Testis (tissue), 3 donors: ENCODE results near the gene CALHM2. TPM values are rescaled to one million over a fixed set of nuclear protein-coding genes. Genes with fewer than 3 reads are reported as not detected.

Experiments
- DNase-seq: peaks from one replicate; pipeline ENCODE4 v3.0.0-alpha.2; 2019
- H3K27ac ChIP-seq, 2 donors: fragments of 200-600 bp; sonication (generic); one replicate each; pipeline ENCODE4 v1.5.1; 2019
- H3K27me3 ChIP-seq: fragments of 200-600 bp; sonication (generic); one replicate; pipeline ENCODE4 v1.5.1; 2019
- H3K36me3 ChIP-seq: fragments of 200-600 bp; sonication (generic); one replicate; pipeline ENCODE4 v1.5.1; 2017; ENCODE audit warnings: low read depth; ENCODE audit errors: missing control alignments
- H3K4me1 ChIP-seq: fragments of 200-600 bp; sonication (generic); one replicate; pipeline ENCODE4 v1.5.1; 2019
- H3K4me3 ChIP-seq, 2 donors: fragments of 200-600 bp; sonication (generic); one replicate each; pipeline ENCODE4 v1.5.1; 2017 to 2019
- H3K9me3 ChIP-seq: fragments of 200-600 bp; sonication (generic); one replicate; pipeline ENCODE4 v1.5.1; 2017
- CTCF ChIP-seq, 3 experiments: fragments of 450-650 bp in 2 of 3; fragments of 200-600 bp in 1 of 3; sonication (generic) in 1 of 3; IDR thresholded peaks; one replicate each; pipeline ENCODE4 v1.5.1; 2016 to 2019; ENCODE audit warnings: antibody characterized with exemption in 3 of 3, mild to moderate bottlenecking in 2 of 3, moderate library complexity in 1 of 3
- POLR2A ChIP-seq: fragments of 450-650 bp; IDR thresholded peaks from one replicate; pipeline ENCODE4 v1.6.1; 2017; ENCODE audit warnings: antibody characterized with exemption, mild to moderate bottlenecking, moderate library complexity
- WGBS, 2 donors: methylation state at CpG; one replicate each; pipeline ENCODE4 v1.1.5; 2018; 5-methylcytosine and 5-hydroxymethylcytosine counted together
- intact Hi-C: fragments of 100-400 bp; cut with DNase I; formaldehyde crosslinking; loops from one replicate; pipeline ENCODE4 v1.15.1; 2023; ENCODE audit warnings: low total_unique reads
- polyA plus RNA-seq: library from polyadenylated mRNA; stranded (reverse); fragments of 350-450 nt; fragmentation: Illumina TruSeq; extraction: RNeasy Lipid Tissue Mini Kit (QIAGEN cat#74804); gene quantifications from one replicate; pipeline ENCODE4 v1.2.3, GENCODE V29; 2014; ENCODE audit warnings: low read depth, low replicate concordance; ENCODE audit not compliant: insufficient read depth
- total RNA-seq, 2 donors: library from RNA; depleted of rRNA; stranded (reverse); fragments of >200 nt; gene quantifications; one replicate each; pipeline ENCODE4 v1.2.3, GENCODE V29; 2016

Gene CALHM2
- total and polyA plus RNA-seq, 3 donors from 2014 or later: 43.5 to 78.6 (median 53.1) TPM

DNA sequence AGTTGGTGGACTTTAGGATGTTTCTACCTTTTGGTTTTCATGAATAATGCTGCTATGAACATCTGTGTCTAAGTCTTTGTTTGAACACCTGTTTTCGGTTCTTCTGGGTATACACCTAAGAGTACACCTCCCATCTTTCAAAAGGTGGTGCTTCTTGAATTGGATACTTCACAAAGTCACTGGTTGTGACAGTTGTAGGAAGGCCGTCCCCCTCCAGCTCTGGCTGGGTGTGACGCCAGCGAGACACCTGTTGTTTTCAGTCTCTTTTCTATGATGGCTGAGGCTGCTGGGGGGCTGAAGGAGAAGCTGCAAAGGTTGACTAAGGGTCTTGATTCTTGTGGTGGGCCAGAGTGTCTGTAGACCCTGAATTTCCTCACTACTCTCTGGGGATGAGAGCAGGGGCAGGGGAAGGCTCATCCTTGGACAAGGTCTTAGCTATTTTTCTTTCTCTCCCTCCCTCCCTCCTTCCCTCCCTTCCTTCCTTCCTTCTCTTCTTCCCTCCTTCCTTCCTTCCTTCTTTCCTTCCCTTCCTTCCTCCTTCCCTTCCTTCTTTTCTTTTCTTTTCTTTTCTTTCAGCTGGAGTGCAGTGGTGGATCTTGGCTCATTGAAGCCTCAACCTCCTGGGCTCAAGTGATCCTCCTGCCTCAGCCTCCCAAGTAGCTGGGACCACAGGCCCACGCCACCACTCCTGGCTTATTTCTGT lies 46.9 kb upstream of the CALHM2 start:
- Histone ChIP-seq H3K27ac (no peak overlapping the region), H3K9me3 (no peaks in the 10 kb centered on the region), H3K36me3 (no peaks in the 10 kb centered on the region), H3K27me3 (no peaks in the 10 kb centered on the region), H3K4me1 (peaks cover 24% of the 10 kb centered on the region), H3K4me3 (no peak overlapping the region)
- WGBS, 2 donors: 78 to 95% methylated on average over 5 of the region's 5 CpGs
- TF ChIP-seq CTCF (IDR thresholded peaks at IDR 0.05) (no peak), POLR2A (no peak)
- DNase-seq: no peak
- intact Hi-C loops: no loop called here

- Histone ChIP-seq H3K4me3 (no peak overlapping the region), H3K27me3 (no peaks in the 10 kb centered on the region)
- intact Hi-C loops: no loop called here
Measured at GRCh38 chr10:103497161-103497915, 45.2 kb upstream of the CALHM2 start.

GRCh38 chr10:103495321-103495720 lies 43.2 kb upstream of the CALHM2 start:
- Histone ChIP-seq H3K9me3 (no peaks in the 10 kb centered on the region), H3K27ac (no peak overlapping the region), H3K36me3 (no peaks in the 10 kb centered on the region), H3K27me3 (no peaks in the 10 kb centered on the region), H3K4me1 (peaks cover 6% of the 10 kb centered on the region), H3K4me3 (no peak overlapping the region)
- 80 to 84% methylated on average over 3 of the region's 3 CpGs for WGBS, 2 donors
- TF ChIP-seq CTCF (IDR thresholded peaks at IDR 0.05) (no peak), POLR2A (no peak)
- intact Hi-C loops: no loop called here
- no peak for DNase-seq

More at GRCh38 chr10:103497161-103497915, 45.2 kb upstream of the CALHM2 start:
- peak; percentile 46 for DNase-seq
- Histone ChIP-seq H3K9me3 (no peaks in the 10 kb centered on the region), H3K4me1 (peaks cover 10% of the 10 kb centered on the region), H3K36me3 (no peaks in the 10 kb centered on the region), H3K27ac (no peak overlapping the region)
- WGBS, 2 donors: 74 to 75% methylated on average over 7 to 8 of the region's 8 CpGs
- TF ChIP-seq POLR2A (no peak), CTCF (IDR thresholded peaks at IDR 0.05) (no peak)

DNA sequence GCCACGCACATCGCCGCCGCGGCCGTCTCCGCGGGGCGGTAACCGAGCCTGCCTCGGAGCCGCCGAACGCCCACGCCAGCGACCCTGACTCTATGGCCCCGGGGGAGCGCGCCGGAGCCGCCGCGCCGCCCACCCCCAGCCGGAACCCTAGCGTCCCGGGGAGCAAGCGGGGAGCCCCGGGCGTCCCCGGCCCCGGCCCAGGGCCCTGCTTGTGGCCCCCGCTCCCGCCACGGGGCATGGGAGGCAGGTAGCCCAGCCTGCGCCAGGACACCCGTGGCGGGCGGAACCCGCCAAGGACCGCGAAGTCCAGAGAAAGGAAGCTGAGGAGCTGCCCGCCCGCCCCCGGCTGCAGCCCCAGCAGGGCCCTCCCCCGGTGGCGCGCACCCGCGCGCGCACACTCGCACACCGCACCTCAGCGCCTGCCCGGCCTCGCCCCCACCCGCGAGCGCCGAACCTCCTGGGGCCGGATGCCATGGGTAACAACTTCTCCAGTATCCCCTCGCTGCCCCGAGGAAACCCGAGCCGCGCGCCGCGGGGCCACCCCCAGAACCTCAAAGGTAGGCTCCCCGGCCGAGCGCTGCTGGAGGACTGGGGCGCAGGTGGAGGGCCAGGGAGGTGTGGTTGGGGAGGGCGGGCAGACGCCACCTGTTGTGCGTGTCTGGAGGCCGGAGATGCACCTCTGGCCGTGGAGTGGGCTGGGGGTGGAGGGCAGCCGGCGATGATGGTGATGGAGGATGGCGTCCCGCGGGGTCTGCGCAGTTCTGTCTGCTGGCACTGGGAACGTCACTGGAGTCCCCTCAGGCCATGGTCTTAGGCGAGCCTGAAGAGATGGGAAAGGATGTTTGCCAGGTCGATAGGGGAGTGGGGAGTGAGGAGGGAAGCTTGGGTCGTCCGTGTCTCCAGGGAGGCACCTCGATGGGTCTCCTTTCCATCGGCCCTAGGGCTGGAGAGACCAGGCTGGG lies 42.0 kb upstream of the CALHM2 start:
- H3K9me3 ChIP-seq: no peaks in the 10 kb centered on the region
- H3K27me3 ChIP-seq: no peaks in the 10 kb centered on the region
- H3K4me3 ChIP-seq: peak overlapping the region; percentile 53 to 76
- H3K4me1 ChIP-seq: no peaks in the 10 kb centered on the region
- H3K27ac ChIP-seq: no peak overlapping the region
- TF ChIP-seq CTCF (IDR thresholded peaks at IDR 0.05): no peak
- no peak for TF ChIP-seq POLR2A
- peak; percentile 37 for DNase-seq
- no peaks in the 10 kb centered on the region for H3K36me3 ChIP-seq
- 5 to 6% methylated on average over 17 to 42 of the region's 92 CpGs for WGBS, 2 donors
- intact Hi-C loops: no loop called here
